ENCODE data around the gene SAMD14. TPM values are rescaled to one million over a fixed set of nuclear protein-coding genes. Genes with fewer than 3 reads are reported as not detected.
A peak's percentile ranks its signal among the peaks of the same experiment; 100 is the strongest.

The SAMD14 gene
- total RNA-seq, 1 donor from 2014 or later = 14.7 TPM

DNA sequence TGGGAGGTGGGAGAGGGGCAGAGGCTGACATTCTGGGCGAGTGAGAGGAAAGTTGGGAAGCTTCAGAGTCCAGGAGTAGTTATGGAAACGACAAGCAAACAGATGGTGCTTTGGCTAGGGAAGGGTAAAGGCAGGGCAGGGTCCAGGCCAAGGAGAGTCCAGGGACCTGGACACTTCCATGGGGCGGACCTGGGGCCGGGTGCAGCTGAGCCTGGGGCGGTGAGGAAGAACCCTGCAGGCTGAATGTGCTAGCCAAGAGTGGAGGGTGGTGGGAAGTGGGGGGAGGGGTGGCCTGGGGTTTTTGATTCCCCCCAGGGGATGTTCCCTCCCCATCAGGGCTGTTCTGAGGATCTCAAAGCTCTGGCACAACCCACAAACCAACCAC is 17.9 kb upstream of the SAMD14 start:
- TF ChIP-seq, protein P1, sequence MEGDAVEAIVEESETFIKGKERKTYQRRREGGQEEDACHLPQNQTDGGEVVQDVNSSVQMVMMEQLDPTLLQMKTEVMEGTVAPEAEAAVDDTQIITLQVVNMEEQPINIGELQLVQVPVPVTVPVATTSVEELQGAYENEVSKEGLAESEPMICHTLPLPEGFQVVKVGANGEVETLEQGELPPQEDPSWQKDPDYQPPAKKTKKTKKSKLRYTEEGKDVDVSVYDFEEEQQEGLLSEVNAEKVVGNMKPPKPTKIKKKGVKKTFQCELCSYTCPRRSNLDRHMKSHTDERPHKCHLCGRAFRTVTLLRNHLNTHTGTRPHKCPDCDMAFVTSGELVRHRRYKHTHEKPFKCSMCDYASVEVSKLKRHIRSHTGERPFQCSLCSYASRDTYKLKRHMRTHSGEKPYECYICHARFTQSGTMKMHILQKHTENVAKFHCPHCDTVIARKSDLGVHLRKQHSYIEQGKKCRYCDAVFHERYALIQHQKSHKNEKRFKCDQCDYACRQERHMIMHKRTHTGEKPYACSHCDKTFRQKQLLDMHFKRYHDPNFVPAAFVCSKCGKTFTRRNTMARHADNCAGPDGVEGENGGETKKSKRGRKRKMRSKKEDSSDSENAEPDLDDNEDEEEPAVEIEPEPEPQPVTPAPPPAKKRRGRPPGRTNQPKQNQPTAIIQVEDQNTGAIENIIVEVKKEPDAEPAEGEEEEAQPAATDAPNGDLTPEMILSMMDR (IDR thresholded peaks at IDR 0.05; ENCODE audit: insufficient read depth, low read length, poor library complexity, severe bottlenecking) = no peak
- no peak for DNase-seq (ENCODE audit: low read depth)
- H3K4me3 ChIP-seq (ENCODE audit: low read depth, low read length) = peak overlapping the region; percentile 73
- no peaks in the 10 kb centered on the region for H3K36me3 ChIP-seq (ENCODE audit: control insufficient read depth, insufficient read depth, low read length)
- H3K27me3 ChIP-seq (ENCODE audit: control insufficient read depth, insufficient read depth, low read length) = no peaks in the 10 kb centered on the region

GRCh38 chr17:50146927-50147665 is 17.1 kb upstream of the SAMD14 start:
- H3K36me3 ChIP-seq (ENCODE audit: control insufficient read depth, insufficient read depth, low read length) = no peaks in the 10 kb centered on the region
- TF ChIP-seq, protein P1 (IDR thresholded peaks at IDR 0.05; ENCODE audit: insufficient read depth, low read length, poor library complexity, severe bottlenecking) = no peak
- H3K27me3 ChIP-seq (ENCODE audit: control insufficient read depth, insufficient read depth, low read length) = no peaks in the 10 kb centered on the region
- no peak overlapping the region for H3K4me3 ChIP-seq (ENCODE audit: low read depth, low read length)
- no peak for DNase-seq (ENCODE audit: low read depth)

GRCh38 chr17:50146230-50146926 is 16.4 kb upstream of the SAMD14 start:
- TF ChIP-seq, protein P1 (IDR thresholded peaks at IDR 0.05; ENCODE audit: insufficient read depth, low read length, poor library complexity, severe bottlenecking) = peak; percentile 1
- H3K4me3 ChIP-seq (ENCODE audit: low read depth, low read length) = no peak overlapping the region
- H3K27me3 ChIP-seq (ENCODE audit: control insufficient read depth, insufficient read depth, low read length) = no peaks in the 10 kb centered on the region
- H3K36me3 ChIP-seq (ENCODE audit: control insufficient read depth, insufficient read depth, low read length) = no peaks in the 10 kb centered on the region
- DNase-seq (ENCODE audit: low read depth) = no peak

DNA sequence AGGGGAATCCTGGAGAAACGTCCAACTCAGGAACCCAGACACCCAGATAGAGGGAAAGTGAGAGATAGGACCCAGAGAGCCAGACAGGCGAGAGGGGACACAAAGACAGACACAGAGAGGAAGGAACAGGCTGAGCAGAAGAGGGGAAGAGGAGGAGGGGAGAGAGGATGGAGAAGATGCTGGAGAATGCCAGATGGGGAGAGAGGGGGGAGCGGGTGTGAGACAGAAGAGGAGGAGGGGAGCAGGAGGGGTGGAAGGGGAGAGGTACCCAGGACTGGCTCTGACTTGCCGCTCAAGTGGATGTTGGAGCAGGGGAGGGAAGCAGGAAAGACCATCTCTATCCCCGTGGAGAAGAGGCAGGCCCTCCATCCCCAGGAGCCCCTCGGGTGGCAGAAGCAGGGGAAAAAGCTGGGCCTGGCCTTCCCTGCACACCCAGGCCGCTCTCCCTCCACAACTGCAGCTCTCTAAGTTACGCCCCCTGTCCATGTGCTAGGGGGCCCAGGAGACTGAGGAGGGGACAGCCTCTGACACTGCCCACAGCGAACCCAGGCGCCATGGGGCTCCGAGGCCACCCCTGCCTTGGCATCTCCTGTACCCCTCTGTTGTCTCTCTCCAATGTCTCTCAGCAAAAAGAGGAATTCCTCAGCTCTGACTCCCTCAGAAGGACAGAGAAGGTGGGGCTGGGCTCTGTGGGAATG is 15.7 kb upstream of the SAMD14 start:
- H3K27me3 ChIP-seq (ENCODE audit: control insufficient read depth, insufficient read depth, low read length) = no peaks in the 10 kb centered on the region
- no peak for DNase-seq (ENCODE audit: low read depth)
- H3K4me3 ChIP-seq (ENCODE audit: low read depth, low read length) = no peak overlapping the region
- H3K36me3 ChIP-seq (ENCODE audit: control insufficient read depth, insufficient read depth, low read length) = peaks cover 4% of the 10 kb centered on the region
- TF ChIP-seq, protein P1 (IDR thresholded peaks at IDR 0.05; ENCODE audit: insufficient read depth, low read length, poor library complexity, severe bottlenecking) = no peak

GRCh38 chr17:50144845-50145531 is 15.0 kb upstream of the SAMD14 start:
- no peak for DNase-seq (ENCODE audit: low read depth)
- H3K4me3 ChIP-seq (ENCODE audit: low read depth, low read length) = no peak overlapping the region
- TF ChIP-seq, protein P1 (IDR thresholded peaks at IDR 0.05; ENCODE audit: insufficient read depth, low read length, poor library complexity, severe bottlenecking) = no peak
- peaks cover 4% of the 10 kb centered on the region for H3K36me3 ChIP-seq (ENCODE audit: control insufficient read depth, insufficient read depth, low read length)
- no peaks in the 10 kb centered on the region for H3K27me3 ChIP-seq (ENCODE audit: control insufficient read depth, insufficient read depth, low read length)
